Right lung (tissue), 5 donors: Measurements from ENCODE around the gene SNHG17. TPM values are rescaled to one million over a fixed set of nuclear protein-coding genes. Genes with fewer than 3 reads are reported as not detected.
"Not testable (repeated sequence)": the region's sequence is repeated elsewhere in the genome, so short reads cannot be mapped to it uniquely, and the experiment has no call there.

Experiments used
- DNase-seq, 2 donors: peaks; one replicate each; pipeline ENCODE4 v3.0.0-alpha.2; 2013
- polyA plus RNA-seq, 5 donors: library from polyadenylated mRNA; unstranded; fragments of 120-200 nt; gene quantifications; one replicate each; pipeline versions ENCODE4 v1.2.1 to v1.2.3, GENCODE V29; 2013; ENCODE audit warnings: inconsistent platforms in 1 of 5, low replicate concordance in 1 of 5; ENCODE audit not compliant: insufficient read length in 5 of 5, insufficient read depth in 1 of 5

SNHG17 gene
- polyA plus RNA-seq, 5 donors: 22.4 to 54.9 (median 32.8) TPM

DNA sequence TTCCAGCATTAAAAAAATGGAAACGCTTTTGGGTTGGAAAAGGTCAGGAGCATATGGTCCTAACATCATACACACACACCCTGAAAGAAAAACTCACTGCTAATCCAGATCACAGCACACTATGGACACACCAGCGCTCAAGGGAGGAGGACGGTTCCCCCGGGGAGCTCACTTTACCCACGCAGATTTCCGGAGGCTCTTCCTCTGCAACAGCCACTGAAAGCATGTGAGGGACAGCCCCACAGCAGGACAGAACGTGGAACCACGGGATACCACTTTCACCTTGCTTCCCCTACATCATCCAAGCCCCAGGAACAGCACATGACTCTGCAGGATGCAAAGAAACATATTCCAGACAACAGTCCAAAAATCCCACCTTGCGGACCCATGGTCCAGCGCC lies 13.2 kb downstream of the SNHG17 start:
- DNase-seq: no peak

DNA sequence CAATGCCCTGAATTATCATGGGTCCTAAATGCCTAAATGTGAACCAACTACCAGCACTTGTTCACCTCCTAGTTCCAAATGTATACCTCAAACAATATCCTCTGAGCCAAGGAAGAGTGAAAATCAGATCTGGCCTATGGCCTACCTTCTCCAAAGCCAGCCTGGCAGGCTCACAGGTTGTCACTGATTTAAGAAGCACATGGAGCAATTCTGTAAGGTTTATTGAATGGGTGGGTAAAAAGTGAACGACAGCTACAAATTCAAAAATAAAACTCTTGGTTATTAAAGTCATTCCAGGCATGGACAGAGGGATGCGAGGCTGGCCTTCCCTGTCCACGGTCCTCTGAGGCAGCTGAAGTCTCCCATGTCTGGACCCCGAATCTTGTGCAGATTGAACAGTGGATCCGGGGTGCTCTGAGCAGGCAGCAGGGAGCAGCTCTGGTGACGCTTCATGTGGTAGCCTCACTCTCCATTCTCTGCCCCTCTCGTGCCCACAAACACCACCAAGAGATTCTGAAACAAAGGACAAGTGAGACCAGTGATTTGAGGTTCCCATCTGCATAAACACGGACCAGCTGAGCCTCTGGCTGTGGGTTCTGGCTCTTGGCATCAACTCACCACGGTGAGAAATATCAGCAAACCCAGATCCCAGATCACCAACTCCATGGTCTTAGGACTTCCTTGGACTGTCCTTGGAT lies 14.6 kb downstream of the SNHG17 start:
- DNase-seq: no peak

DNA sequence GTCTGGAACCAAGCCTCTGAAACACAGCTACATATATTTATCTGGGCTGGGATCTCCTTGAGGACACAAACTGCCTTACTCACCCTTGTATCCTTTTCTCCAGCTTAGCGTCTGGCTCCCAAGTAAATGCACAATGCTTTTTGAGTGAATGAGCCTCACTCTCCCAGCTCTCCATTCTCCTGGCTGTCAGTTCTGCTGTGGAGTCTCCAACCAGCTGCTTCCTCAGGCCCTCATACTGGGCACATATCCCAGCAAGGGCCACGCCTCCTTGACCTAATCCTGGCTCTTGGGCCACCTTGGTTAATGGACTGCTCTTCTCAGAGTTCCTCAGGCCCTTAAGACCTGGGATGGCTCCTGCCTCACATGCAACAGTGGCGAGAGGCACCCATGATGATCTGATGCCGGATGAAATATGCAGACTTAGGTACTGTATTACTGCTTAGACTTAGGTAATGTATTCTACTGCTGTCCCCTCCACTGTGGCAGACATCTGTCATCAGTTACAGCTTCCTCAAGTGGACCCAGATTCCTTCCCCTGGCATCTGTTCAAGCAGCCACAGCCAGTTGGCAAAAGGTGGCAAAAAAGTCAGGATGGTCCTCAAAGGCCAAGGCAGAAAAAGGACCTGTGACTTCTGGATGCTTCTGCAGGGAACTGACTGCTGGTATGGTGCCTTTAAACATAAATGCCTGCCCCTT lies 16.5 kb downstream of the SNHG17 start:
- DNase-seq: no peak

DNA sequence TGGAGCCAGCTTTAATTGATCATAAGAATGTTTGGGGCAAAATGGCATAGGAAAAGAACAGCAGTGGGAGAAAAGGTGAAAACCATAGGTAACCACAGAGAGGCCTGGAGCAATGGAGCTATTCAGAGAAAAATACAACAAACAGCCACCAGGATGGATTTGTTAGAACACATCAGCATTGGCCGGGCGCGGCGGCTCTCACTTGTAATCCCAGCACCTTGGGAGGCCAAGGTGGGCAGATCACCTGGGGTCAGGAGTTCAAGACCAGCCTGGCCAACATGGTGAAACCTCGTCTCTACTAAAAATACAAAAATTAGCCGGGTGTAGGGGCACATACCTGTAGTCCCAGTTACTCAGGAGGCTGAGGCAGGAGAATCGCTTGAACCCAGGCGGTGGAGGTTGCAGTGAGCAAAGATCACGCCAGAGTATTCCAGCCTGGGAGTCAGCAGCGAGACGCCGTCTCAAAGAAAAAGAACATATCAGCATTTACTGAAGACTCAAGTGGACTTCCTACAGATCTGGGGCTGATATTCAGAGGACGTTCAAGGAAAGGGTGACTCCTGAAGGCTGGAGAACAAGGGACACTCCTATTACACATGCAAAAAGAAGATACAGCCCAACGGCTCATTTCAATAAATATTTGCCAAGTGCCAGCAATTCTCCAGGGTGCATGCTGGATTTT lies 20.2 kb downstream of the SNHG17 start:
- DNase-seq: no peak

DNA sequence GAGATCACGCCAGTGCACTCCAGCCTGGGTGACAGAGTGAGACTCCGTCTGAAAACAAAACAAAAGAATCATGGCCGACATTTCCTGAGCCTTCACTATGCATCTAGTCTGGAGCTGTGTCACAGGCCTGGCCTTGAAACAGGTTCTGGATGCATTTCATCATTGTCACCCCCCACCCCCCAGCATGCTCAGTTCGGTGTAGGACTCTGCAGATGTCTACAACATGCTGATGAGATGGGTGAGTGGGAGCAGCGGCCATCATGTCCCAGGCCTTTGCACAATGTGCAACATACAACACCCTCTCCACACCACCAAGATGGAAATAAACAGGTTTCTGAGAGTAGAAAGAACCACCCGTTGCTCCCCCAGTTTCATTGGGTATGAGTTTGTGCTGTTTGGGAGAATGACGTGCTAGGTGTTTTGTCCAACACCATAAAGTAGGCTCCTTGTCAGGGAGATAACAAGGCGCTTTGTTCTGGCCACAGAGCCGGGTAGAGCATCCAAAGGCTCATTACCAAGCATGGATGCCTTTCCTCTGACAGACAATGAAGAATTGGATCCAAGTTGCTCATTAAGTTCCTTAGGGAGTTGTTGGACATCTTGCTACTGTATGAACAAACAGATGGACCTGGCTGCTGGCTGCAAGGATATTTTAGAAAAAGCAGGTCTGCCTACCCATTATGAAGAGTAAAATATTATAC lies 22.1 kb downstream of the SNHG17 start:
- no peak for DNase-seq

GRCh38 chr20:38407822-38408221 lies 27.3 kb downstream of the SNHG17 start:
- DNase-seq: not testable (repeated sequence)

DNA sequence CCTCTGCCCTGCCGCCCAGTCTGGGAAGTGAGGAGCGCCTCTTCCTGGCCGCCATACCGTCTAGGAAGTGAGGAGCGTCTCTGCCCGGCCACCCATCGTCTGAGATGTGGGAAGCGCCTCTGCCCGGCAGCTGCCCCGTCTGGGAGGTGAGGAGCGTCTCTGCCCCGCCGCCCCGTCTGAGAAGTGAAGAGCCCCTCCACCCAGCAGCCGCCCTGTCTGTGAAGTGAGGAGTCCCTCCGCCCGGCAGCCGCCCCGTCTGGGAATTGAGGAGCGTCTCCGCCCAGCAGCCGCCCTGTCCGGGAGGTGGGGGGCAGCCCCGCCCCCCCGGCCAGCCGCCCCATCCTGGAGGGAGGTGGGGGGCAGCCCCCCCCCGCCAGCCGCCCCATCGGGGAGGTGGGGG lies 27.8 kb downstream of the SNHG17 start:
- DNase-seq: no peak

DNA sequence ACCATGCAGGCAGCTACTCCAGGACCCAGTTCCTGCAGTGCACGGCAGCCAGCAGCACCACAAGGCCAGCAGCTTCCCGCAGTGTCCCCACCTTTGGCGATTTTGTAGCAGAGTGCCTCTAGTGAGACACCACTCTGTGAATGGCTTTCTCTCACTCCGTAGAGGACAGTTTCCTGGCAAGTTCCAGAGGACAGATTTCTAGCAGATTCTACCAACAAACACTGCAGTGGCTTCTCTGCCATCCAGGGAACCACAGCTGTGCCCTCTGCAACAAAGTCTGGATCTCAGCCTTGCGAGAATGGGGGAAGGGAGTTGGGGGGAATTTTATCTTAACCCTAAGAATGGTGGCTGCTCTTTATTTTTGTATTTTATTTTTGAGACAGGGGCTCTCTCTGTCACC lies 28.7 kb downstream of the SNHG17 start:
- no peak for DNase-seq

DNA sequence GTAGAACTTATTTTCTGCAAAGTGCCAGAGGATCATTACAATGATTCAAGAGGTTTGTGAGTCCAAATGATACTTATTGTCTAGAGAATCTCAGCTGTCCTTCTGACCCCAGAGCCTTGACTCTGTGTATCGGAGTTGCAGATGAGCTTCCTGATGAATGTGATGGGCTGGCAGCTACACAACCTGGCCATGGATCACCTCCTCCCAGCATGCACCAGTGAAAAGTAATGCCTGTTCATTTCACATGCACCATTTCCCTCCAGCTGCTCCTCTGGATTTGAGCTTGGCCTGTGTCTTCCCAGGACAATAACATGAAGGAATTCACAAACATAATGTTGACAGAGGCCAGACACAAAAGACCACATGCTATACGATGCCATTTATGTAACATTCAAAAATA lies 30.0 kb downstream of the SNHG17 start:
- no peak for DNase-seq

DNA sequence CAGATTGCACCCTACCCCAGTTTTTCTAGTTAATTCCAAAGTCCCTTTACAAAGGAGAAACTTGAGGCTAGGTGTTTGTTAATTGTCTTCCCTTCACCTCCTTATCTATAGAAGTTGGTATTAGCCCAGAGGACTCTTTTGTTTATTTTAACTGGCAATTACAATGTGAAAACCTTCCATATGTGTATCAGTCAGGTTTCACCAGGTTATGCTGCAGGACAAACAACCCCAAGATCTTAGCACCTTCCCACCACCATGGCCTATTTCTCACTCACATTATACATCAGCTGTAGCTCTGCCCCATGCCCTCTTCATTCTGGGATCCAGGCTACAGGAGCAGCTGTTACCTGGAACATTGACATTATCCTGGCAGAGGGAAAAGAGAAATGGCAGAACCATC lies 31.1 kb downstream of the SNHG17 start:
- DNase-seq: no peak

DNA sequence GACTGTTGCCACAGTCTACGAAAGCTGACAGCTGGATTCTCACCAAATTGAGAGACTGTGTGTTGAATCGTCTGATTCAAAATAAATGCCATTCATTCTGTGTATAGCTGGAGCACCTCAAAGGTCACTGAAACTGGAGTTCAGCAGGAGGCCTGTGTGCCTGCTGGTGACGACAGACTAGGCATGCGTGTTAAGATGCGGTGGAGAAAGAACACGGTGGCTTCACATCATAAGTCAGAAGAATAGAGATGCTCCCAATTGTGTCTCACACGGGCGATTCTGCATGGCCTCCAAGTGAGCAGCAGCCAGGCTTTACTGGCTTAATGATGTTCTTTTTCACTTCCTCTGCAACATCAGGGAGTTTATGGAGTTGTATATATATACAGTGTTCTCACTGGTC lies 32.3 kb downstream of the SNHG17 start:
- DNase-seq: no peak

- no peak for DNase-seq
Observed at GRCh38 chr20:38402089-38402488, 33.0 kb downstream of the SNHG17 start.

DNA sequence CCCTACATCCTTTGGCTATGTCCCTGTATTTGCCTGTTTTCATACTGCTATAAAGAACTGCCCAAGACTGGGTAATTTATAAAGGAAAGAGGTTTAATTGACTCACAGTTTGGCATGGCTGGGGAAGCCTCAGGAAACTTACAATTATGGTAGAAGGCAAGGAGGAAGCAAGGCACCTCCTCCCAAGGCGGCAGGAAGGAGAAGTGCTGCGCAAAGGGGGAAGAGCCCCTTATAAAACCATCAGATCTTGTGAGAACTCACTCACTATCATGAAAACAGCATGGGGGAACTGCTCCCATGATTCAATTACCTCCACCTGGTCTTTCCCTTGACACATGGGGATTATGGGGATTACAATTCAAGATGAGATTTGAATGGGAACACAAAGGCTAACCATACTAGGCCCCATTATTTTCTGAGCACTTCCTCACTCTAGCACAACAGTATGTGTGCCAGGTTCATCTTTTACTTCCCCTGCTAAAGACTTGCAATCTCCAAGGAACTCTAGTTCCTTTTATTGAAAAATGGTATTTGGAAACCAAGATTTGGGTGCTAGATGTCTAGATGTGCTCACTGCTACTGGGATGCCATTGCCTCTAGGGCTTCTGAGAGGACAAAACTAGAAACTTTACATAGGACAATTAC lies 39.3 kb downstream of the SNHG17 start:
- not testable (repeated sequence) for DNase-seq

- no peak for DNase-seq
Observed at GRCh38 chr20:38395165-38395564, 40.0 kb downstream of the SNHG17 start.

DNA sequence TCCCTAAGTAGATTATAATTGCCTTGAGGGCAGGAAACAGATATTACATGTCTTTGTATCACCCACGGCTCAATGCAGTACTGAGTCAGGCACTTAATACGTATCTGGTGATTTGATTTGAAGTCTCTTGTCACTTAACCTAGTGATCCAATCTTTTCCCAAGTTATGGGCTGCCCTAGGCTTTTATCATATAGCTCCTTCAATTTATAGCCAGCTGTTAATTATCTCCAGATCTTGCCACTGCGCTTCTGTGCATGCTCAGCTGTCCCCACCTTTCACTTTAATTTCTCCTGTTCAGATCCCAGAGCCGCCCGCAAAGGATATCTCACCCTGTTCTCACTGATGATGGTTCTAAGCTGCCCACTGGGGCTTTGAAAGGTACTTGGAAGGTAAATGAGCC lies 41.9 kb downstream of the SNHG17 start:
- no peak for DNase-seq

DNA sequence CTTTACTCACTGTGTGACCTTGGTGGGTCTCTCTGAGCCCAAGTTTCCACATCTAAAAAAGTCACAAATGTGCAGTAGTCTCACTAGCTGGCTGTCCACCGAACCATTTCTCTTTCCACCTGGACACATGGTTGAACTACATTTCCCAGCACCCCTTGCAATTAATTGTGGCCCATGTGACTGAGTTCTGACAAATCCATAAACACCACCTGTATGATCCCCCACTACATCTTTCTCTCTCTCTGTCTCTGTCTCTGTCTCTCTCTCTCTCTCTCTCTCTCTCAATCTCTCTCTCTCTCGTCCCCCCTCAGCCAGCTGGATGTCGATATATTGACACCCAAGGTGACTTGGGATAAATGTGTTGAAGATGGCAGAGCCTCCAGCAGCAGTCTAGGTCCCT lies 42.8 kb downstream of the SNHG17 start:
- no peak for DNase-seq

- DNase-seq: no peak
Observed at GRCh38 chr20:38387953-38388352, 47.2 kb downstream of the SNHG17 start.

GRCh38 chr20:38386851-38387250 lies 48.3 kb downstream of the SNHG17 start:
- no peak for DNase-seq

DNA sequence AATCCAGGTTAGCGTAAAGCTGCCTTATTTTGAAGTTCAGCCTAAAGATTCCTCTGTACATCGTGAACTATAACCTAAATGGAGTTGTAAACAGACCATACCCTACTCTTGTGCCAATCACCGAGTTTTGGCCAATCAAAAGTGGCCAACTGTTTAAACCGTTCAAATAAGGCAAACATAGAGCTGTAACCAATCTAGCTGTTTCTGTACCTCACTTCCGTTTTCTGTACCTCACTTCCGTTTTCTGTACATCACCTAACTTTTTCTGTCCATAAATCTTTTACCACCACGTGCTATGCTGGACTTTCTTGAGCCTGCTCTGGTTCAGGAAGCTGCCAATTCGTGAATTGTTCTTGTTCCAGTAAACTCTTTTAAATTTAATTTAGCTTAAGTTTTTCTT lies 49.1 kb downstream of the SNHG17 start:
- no peak for DNase-seq

DNA sequence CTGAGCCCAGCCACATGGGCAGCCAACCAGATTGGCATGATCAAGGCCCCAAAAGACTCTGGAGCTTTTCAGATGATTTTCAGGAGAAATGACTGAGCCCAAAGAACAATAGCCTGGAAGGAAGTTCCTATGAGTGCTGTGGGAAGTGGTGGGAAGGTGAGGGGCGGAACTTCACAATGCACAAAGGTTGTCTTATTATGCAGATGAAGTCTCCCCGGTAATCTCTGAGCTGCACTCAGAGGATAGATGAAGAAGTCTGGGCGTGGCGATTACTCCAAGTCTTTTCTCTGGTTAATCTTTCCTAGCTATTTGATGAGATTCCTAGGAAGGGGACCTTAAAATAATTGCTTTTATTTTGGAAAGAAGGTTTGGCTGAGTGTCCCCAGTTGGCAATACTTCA lies 52.0 kb downstream of the SNHG17 start:
- no peak for DNase-seq

GRCh38 chr20:38377838-38378237 lies 57.3 kb downstream of the SNHG17 start:
- not testable (repeated sequence) for DNase-seq
